ENCODE results near the gene ERG. TPM values are rescaled to one million over a fixed set of nuclear protein-coding genes. Genes with fewer than 3 reads are reported as not detected.

The ERG gene
- polyA plus RNA-seq, 1 donor from 2014 or later, result not detected

GRCh38 chr21:38474124-38474523 lies 24.2 kb downstream of the ERG start:
- Histone ChIP-seq H3K27ac (ENCODE audit: low read length) (no peak overlapping the region), H3K4me3 (ENCODE audit: low read length) (no peak overlapping the region), H3K4me2 (ENCODE audit: low read length) (no peak overlapping the region)

GRCh38 chr21:38472412-38473108 lies 25.7 kb downstream of the ERG start:
- no peaks in the 10 kb centered on the region for H3K9me2 ChIP-seq (ENCODE audit: insufficient read depth, low read length)
- TF ChIP-seq REST (IDR thresholded peaks at IDR 0.05; ENCODE audit: borderline replicate concordance) (no peak), RAD21 (conservative IDR thresholded peaks at IDR 0.05) (no peak), SMC3 (conservative IDR thresholded peaks at IDR 0.05; ENCODE audit: poor library complexity) (no peak), CTCF (IDR thresholded peaks at IDR 0.05; ENCODE audit: poor library complexity, severe bottlenecking) (no peak), EZH2 (IDR thresholded peaks at IDR 0.05; ENCODE audit: borderline replicate concordance, insufficient read depth, low read length, poor library complexity, severe bottlenecking) (no peak)

More at GRCh38 chr21:38474124-38474523, 24.2 kb downstream of the ERG start:
- H3K9ac ChIP-seq (ENCODE audit: low read length), result no peak overlapping the region
- H3F3A ChIP-seq (ENCODE audit: insufficient read depth, low read length, poor library complexity, severe bottlenecking), result no peaks in the 10 kb centered on the region
- no peaks in the 10 kb centered on the region for H3K27me3 ChIP-seq (ENCODE audit: insufficient read depth, low read depth, low read length)
- H2AFZ ChIP-seq (ENCODE audit: low read depth, low read length), result no peak overlapping the region
- no peaks in the 10 kb centered on the region for H4K20me1 ChIP-seq (ENCODE audit: insufficient read depth)
- no peaks in the 10 kb centered on the region for H3K36me3 ChIP-seq (ENCODE audit: insufficient read depth, low read length)
- H3K79me2 ChIP-seq (replicated peaks; ENCODE audit: insufficient read depth, low read length), result no peaks in the 10 kb centered on the region
- H3K9me3 ChIP-seq (ENCODE audit: low read length), result no peaks in the 10 kb centered on the region
- TF ChIP-seq TAF1 (IDR thresholded peaks at IDR 0.05; ENCODE audit: low read depth) (no peak), RAD21 (conservative IDR thresholded peaks at IDR 0.05) (no peak), REST (IDR thresholded peaks at IDR 0.05; ENCODE audit: borderline replicate concordance) (no peak), CTCF (IDR thresholded peaks at IDR 0.05; ENCODE audit: poor library complexity, severe bottlenecking) (no peak), POLR2AphosphoS5 (IDR thresholded peaks at IDR 0.05) (no peak), MXI1 (conservative IDR thresholded peaks at IDR 0.05; ENCODE audit: poor library complexity, severe bottlenecking) (no peak), EZH2 (IDR thresholded peaks at IDR 0.05; ENCODE audit: borderline replicate concordance, insufficient read depth, low read length, poor library complexity, severe bottlenecking) (no peak), SMC3 (conservative IDR thresholded peaks at IDR 0.05; ENCODE audit: poor library complexity) (no peak)
- H3K9me2 ChIP-seq (ENCODE audit: insufficient read depth, low read length), result no peaks in the 10 kb centered on the region

More at GRCh38 chr21:38472412-38473108, 25.7 kb downstream of the ERG start:
- no peak overlapping the region for H3K27ac ChIP-seq (ENCODE audit: low read length)
- no peaks in the 10 kb centered on the region for H3K27me3 ChIP-seq (ENCODE audit: insufficient read depth, low read depth, low read length)
- no peak overlapping the region for H3K4me3 ChIP-seq (ENCODE audit: low read length)
- H4K20me1 ChIP-seq (ENCODE audit: insufficient read depth), result no peaks in the 10 kb centered on the region
- no peaks in the 10 kb centered on the region for H3K79me2 ChIP-seq (replicated peaks; ENCODE audit: insufficient read depth, low read length)
- H3K36me3 ChIP-seq (ENCODE audit: insufficient read depth, low read length), result no peaks in the 10 kb centered on the region
- H2AFZ ChIP-seq (ENCODE audit: low read depth, low read length), result no peak overlapping the region
- H3K4me2 ChIP-seq (ENCODE audit: low read length), result no peak overlapping the region
- H3K9me3 ChIP-seq (ENCODE audit: low read length), result no peaks in the 10 kb centered on the region
- H3F3A ChIP-seq (ENCODE audit: insufficient read depth, low read length, poor library complexity, severe bottlenecking), result no peaks in the 10 kb centered on the region
- H3K9ac ChIP-seq (ENCODE audit: low read length), result no peak overlapping the region
